ENCODE results near the gene PDS5B.

The PDS5B gene

DNA sequence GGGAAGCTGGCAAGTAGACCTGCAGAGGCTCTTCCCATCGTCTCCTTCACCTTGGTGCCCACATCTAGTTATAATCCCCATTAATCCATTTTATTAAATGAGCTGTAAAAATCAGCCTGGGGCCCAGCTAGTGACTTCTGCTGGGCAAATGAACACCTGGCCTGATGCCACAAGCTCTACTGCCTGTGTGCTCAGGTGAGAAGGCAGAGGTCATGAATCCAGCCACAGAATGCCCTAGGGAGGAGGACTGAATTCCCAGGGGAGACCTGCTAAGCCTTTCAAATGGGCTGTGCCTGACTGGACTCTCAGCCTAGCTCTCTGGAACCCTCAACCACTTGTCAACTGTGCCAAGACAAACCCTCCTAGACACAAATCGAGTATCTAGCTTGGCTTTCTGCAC, 74.0 kb downstream of the PDS5B start:
- no peak for DNase-seq (ENCODE audit: low read depth)
- H3K4me3 ChIP-seq (ENCODE audit: control insufficient read depth, low read depth, low read length): no peak overlapping the region
- TF ChIP-seq, protein P1, sequence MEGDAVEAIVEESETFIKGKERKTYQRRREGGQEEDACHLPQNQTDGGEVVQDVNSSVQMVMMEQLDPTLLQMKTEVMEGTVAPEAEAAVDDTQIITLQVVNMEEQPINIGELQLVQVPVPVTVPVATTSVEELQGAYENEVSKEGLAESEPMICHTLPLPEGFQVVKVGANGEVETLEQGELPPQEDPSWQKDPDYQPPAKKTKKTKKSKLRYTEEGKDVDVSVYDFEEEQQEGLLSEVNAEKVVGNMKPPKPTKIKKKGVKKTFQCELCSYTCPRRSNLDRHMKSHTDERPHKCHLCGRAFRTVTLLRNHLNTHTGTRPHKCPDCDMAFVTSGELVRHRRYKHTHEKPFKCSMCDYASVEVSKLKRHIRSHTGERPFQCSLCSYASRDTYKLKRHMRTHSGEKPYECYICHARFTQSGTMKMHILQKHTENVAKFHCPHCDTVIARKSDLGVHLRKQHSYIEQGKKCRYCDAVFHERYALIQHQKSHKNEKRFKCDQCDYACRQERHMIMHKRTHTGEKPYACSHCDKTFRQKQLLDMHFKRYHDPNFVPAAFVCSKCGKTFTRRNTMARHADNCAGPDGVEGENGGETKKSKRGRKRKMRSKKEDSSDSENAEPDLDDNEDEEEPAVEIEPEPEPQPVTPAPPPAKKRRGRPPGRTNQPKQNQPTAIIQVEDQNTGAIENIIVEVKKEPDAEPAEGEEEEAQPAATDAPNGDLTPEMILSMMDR (IDR thresholded peaks at IDR 0.05; ENCODE audit: control insufficient read depth, insufficient read depth, low read depth, low read length, missing control alignments): no peak

DNA sequence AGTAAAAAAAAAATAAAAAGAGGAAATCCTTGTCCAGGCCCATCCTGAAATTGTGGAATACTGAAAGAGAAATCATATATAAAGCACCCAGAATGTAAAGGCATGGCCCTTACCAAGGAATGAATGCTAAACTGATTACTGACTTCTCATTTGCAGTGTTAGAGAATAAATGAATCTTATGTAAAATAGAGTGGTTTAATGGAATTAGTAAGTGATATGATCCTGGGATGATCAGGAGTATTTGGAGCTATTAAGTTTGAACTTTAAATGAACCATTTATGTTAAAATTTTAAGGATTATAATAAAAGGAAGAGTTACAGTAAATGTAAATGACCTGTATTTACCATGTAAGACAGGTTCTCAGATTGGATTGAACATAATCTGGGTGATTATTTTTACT, 75.4 kb downstream of the PDS5B start:
- TF ChIP-seq, protein P1 (IDR thresholded peaks at IDR 0.05; ENCODE audit: control insufficient read depth, insufficient read depth, low read depth, low read length, missing control alignments): no peak
- no peak overlapping the region for H3K4me3 ChIP-seq (ENCODE audit: control insufficient read depth, low read depth, low read length)
- DNase-seq (ENCODE audit: low read depth): no peak

DNA sequence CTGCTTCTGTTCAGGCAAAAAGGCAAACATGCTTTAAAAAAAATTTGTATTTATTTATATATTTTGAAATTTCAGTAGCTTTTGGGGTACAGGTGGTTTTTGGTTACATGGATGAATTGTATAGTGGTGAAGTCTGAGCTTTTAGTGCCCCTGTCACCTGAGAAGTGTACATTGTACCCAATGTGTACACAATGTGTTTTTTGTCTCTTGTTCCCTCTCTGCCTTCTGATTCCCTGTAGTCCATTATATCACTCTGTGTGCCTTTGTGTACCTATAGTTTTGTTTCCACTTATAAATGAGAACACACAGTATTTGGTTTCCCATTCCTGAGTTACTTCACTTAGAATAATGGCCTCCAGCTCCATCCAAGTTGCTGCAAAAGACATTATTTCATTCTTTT, 77.4 kb downstream of the PDS5B start:
- H3K4me3 ChIP-seq (ENCODE audit: control insufficient read depth, low read depth, low read length): no peak overlapping the region
- TF ChIP-seq, protein P1 (IDR thresholded peaks at IDR 0.05; ENCODE audit: control insufficient read depth, insufficient read depth, low read depth, low read length, missing control alignments): no peak
- DNase-seq (ENCODE audit: low read depth): no peak

DNA sequence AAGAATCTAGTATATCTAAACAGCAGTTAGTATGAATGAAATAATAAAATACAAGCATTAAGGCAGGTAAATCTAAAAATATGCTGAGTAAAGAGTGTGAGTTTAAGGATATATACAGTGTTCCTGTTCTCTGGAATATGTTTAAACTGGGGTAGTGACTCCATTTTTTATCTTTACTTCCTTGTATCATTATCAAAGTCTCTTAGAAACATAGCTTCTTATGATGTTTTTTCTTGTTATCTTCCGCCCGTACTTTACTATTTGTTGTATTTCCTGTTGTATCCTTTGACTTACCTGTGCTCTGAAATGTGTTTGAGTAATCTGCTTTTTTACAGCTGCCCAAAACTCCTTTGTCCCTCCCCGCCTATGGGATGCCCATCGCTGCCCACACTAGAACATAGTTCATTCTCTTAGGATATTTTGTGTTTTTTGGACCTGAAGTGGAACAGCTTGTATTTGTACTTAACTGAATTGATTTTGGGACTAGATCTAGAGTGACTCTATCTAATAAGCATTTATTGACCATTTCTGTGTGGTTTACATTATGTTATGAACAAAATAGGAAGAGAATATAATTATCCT, 80.8 kb downstream of the PDS5B start:
- no peak for DNase-seq (ENCODE audit: low read depth)
- no peak overlapping the region for H3K4me3 ChIP-seq (ENCODE audit: control insufficient read depth, low read depth, low read length)
- TF ChIP-seq, protein P1 (IDR thresholded peaks at IDR 0.05; ENCODE audit: control insufficient read depth, insufficient read depth, low read depth, low read length, missing control alignments): no peak

DNA sequence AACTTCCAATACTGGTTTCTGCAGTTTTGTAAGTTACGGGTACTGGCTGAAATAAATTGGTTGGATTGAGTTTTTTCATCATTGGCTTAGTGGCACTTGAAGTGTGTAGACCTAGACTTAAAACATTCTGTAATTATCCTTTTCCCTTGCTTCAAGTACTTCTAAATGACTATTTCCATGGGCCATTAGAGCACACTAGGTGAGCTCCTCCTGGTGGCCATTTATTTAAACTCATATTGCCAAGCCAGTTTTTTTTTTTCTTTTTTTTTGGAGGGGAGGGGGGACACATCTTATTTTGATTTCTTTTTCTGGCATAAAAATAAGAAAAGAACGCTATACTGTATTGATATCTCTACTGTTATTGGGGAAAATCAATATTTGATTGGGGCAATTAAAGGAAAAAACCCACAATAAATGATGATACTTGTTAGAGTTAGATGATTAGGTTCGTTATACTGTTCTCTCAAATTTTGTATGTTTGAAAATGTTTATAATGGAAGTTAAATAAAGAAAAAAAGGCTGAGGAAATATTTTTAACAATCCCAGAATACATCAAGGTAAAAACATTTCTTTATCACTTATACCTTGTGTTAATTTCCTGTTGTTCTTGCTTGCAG, 82.9 kb downstream of the PDS5B start:
- H3K4me3 ChIP-seq (ENCODE audit: control insufficient read depth, low read depth, low read length): no peak overlapping the region
- TF ChIP-seq, protein P1 (IDR thresholded peaks at IDR 0.05; ENCODE audit: control insufficient read depth, insufficient read depth, low read depth, low read length, missing control alignments): peak; percentile 72
- peak; percentile 10 for DNase-seq (ENCODE audit: low read depth)

DNA sequence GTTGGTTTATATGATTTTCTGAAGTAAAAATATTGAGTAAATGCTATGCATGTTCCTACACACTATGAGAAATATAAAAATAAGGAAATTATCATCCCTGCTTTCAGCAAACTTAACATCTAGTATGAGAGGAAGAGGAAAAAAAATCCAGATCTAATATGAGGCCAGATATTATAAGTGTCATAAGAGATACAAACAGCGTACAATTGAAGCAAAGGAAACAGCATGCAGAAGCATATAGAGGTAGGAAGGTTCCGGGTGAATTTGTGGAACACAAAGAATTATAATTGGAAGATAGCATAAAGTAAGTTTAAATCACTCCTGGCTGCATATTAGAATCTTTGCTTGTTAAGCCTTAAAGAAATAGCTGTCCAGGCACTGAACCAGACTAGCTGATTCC, 88.3 kb downstream of the PDS5B start:
- TF ChIP-seq, protein P1 (IDR thresholded peaks at IDR 0.05; ENCODE audit: control insufficient read depth, insufficient read depth, low read depth, low read length, missing control alignments): no peak
- DNase-seq (ENCODE audit: low read depth): no peak
- no peak overlapping the region for H3K4me3 ChIP-seq (ENCODE audit: control insufficient read depth, low read depth, low read length)
